ENCODE data around the gene USP5. TPM values are rescaled to one million over a fixed set of nuclear protein-coding genes. Genes with fewer than 3 reads are reported as not detected.
"Not testable (repeated sequence)": the region's sequence is repeated elsewhere in the genome, so short reads cannot be mapped to it uniquely, and the experiment has no call there.

USP5 gene
- total RNA-seq, 2 experiments from 2014 or later = 98.8 to 129 TPM

DNA sequence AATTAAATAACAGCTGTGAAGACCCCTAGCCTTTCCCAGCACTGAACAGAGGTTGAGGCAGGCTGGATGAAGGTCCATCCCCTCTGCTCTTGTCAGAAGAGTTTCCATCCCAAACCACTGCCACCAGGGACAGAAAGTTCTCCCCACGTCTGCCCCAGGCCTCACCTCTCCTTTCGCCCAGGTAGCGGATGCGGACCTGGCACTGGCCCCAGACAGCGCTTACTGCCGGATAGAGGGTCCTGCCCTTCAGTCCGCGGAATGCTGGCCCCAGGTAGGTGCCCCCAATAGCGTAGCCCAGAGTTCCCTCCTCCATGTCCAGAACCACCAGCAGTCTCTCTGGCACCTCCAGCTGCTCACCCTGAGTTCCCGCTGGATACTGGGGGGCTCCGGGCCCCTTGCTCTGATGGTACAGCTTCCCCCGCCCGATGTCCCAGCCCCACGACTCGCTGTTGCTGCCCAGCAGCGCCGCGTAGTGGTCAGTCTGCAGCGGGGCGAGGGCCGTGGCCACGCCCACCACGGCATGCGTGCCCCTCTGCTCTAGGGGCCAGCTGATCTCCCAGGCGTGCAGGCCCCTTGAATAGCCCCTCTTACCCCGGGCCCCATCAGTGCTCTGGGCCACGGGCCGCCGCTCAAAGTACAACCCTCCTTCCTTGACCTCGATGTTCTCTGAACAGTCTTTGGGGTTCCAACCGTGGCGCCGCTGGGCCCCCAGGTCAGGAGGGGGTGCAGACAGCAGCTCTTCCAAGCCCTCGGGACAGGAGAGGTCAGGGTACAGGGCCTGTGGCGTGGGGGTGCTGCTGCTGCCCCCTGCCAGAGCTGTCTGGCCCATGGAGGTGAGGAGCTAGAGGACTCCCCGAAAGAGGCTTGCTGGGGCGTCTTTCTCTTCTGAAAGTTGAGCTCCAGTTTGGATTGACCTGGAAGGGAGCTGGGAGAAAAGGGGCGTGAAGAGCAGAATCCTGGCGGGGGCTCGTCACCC is 20.4 kb downstream of the USP5 start:
- CTCF ChIA-PET = interaction anchor here (0.5 to 7.3 kb wide), 63 partner anchors 8 to 337 kb away, joined by 3 to 90 read pairs (median 5); partner anchors contain the start of genes C12orf57, C1RL, CDCA3 and COPS7A
- ATAC-seq = peak; percentile 32
- Mint-ChIP-seq H3K36me3 (peaks cover 55% of the 10 kb centered on the region), H3K27me3 (no peaks in the 10 kb centered on the region), H3K4me3 (peak overlapping the region; percentile 77), H3K4me1 (peaks cover 57% of the 10 kb centered on the region), H3K27ac (peak overlapping the region; percentile 91), H3K9me3 (ENCODE audit: low read depth) (no peaks in the 10 kb centered on the region)
- DNase-seq = peak; percentile 91

DNA sequence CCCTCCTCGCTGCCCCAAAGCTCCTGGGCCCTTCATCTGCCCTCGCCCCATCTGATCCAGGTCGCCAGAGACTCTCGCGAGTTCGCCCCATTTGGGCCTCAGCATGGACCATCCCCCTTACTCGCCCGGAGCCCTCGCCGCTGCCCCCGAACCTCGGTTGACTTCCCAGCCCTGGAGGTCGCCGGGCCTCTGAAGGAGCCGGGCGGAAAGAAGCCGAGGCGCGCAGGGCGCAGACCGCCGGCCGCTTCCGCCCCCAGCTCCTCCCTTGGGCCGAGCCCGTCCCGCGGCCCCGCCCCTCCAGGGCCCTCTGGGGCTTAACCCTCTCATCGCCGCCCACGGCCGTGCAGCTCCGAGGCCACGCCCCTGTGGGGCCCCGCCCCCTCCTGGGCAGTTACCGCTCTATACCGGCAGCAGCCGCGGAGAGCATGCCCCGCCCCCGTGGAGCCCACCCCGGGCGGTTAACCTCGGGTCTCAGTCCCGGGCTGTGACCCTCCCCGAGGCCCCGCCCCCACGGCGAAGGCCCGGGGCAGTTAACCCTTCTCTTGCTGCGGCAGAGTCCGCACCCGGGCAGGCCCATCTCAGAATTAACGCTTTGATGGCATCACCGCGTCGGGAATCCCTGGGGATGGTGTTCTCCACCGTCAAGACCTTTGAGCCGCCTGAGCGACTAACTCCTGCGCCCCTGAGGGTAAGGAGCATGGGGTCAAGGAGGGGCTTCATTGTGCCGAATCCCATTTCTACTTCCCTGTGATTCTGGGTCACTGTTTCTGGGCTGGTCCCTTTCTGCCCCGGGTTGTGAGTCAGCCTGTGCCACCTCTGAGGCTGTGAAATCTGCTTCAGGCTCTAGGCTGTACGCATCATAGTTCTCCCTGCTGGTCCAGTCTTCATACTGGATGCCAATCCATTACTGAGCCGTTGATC is 21.4 kb downstream of the USP5 start, which contains the start of gene SPSB2:
SPSB2 (minus strand) TSS at position 210 of the 921 bp plus-strand sequence. CDS start 402 bp downstream, outside the sequence.
- CTCF ChIA-PET = interaction anchor here (0.5 to 7.3 kb wide), 54 partner anchors 8 to 336 kb away, joined by 3 to 90 read pairs (median 6); partner anchors contain the start of genes C12orf57, C1RL, CDCA3 and COPS7A
- Mint-ChIP-seq H3K36me3 (peaks cover 51% of the 10 kb centered on the region), H3K27ac (peak within 1 kb of the TSS; percentile 91), H3K9me3 (ENCODE audit: low read depth) (no peaks in the 10 kb centered on the region), H3K27me3 (no peaks in the 10 kb centered on the region), H3K4me1 (peaks cover 58% of the 10 kb centered on the region), H3K4me3 (peak within 1 kb of the TSS; percentile 77)
- DNase-seq (peak; percentile 99), ATAC-seq (peak; percentile 79)

DNA sequence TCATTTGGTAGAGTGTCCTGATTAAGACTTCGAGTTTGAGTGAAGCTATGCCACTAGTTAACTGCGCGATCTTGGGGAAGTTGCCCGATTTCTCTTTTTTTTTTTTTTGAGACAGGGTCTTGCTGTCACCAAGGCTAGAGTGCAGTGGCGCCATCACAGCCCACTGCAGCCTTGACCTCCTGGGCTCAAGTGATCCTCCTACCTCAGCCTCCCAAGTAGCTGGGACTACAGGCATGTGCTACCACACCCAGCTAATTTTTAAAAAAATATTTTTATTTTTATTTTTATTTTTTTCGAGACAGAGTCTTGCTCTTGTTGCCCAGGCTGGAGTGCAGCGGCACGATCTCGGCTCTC is 22.0 kb downstream of the USP5 start:
- ATAC-seq; DNase-seq; H3K9me3 Mint-ChIP-seq (ENCODE audit: low read depth); H3K27me3 Mint-ChIP-seq: not testable (repeated sequence)
- Mint-ChIP-seq H3K4me1 (peaks cover 52% of the 10 kb centered on the region), H3K36me3 (peaks cover 47% of the 10 kb centered on the region), H3K4me3 (peak overlapping the region; percentile 77), H3K27ac (peak overlapping the region; percentile 77)
- CTCF ChIA-PET = interaction anchor here (1.3 to 7.3 kb wide), 12 partner anchors 8 to 316 kb away, joined by 3 to 90 read pairs (median 10); partner anchors contain the start of genes C12orf57, CDCA3, RNU7-1 and USP5

DNA sequence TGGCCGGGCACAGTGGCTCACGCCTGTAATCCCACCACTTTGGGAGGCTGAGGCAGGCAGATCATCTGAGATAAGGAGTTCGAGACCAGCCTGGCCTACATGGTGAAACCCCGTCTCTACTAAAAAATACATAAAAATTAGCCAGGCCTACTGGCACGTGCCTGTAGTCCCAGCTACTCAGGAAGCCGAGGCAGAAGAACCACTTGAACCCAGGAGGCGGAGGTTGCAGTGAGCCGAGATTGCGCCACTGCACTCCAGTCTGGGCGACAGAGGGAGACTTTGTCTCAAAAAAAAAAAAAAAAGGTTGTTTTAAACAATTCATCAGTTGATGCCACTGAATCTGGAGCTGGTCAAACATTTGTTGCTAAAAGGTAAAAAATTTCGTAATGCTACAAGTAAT is 27.9 kb downstream of the USP5 start:
- H3K4me3 Mint-ChIP-seq; DNase-seq; H3K27ac Mint-ChIP-seq; ATAC-seq; H3K27me3 Mint-ChIP-seq; H3K4me1 Mint-ChIP-seq; H3K9me3 Mint-ChIP-seq (ENCODE audit: low read depth): not testable (repeated sequence)
- peaks cover 20% of the 10 kb centered on the region for H3K36me3 Mint-ChIP-seq
- CTCF ChIA-PET = interaction anchor here (0.6 to 5.2 kb wide), 4 partner anchors 9 to 229 kb away, joined by 3 to 31 read pairs (median 4); no protein-coding TSS in a partner anchor

DNA sequence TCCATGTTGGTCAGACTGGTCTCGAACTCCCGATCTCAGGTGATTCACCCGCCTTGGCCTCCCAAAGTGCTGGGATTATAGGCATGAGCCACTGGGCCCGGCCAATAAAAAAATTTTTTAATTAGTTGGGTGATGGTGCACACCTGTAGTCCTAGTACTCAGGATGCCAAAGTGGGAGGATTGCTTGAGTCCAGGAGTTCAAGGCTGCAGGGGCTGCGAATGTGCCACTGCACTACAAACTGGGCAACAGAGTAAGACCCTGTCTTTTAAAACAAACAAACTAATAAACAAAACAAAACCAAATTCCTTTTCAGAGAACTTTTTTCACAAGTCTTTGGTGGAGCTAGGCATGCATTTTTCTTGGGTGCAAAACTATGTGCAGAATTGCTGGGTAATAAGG is 31.3 kb downstream of the USP5 start:
- DNase-seq (no peak), ATAC-seq (no peak)
- H3K36me3 Mint-ChIP-seq = peaks cover 12% of the 10 kb centered on the region
- no peaks in the 10 kb centered on the region for H3K9me3 Mint-ChIP-seq (ENCODE audit: low read depth)
- no peak overlapping the region for H3K4me3 Mint-ChIP-seq
- CTCF ChIA-PET = interaction anchor here (0.5 to 5.2 kb wide), 4 partner anchors 8 to 37 kb away, joined by 3 to 31 read pairs (median 10); partner anchors contain the start of genes SPSB2 and TPI1
- no peak overlapping the region for H3K27ac Mint-ChIP-seq
- H3K4me1 Mint-ChIP-seq = peaks cover 1% of the 10 kb centered on the region
- H3K27me3 Mint-ChIP-seq = no peaks in the 10 kb centered on the region

DNA sequence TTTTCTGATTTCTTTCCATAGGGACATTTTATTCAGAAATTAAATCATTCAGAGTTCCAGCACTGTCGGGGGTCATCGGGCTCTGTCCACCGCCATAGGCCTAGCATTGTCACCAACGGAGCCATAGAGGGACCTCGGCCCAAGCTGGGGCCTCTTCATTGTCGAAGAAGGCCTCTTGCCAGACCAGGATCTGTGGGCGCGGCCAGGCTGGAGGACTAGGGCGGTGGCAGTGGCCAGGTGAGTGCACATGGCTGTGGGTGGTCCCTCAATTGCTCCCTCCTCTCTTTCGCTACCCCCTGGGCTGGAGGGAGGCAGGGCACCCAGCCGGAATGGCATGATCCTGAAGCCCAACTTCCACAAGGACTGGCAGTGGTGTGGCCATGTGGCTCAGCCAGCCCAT is 31.7 kb downstream of the USP5 start:
- Mint-ChIP-seq H3K27ac (no peak overlapping the region), H3K4me1 (peaks cover 5% of the 10 kb centered on the region), H3K27me3 (no peaks in the 10 kb centered on the region), H3K4me3 (no peak overlapping the region), H3K9me3 (ENCODE audit: low read depth) (no peaks in the 10 kb centered on the region), H3K36me3 (peaks cover 15% of the 10 kb centered on the region)
- DNase-seq (no peak), ATAC-seq (no peak)
- CTCF ChIA-PET = interaction anchor here (1.1 to 5.2 kb wide), 3 partner anchors 8 to 15 kb away, joined by 4 to 31 read pairs (median 16); partner anchors contain the start of genes SPSB2 and TPI1

DNA sequence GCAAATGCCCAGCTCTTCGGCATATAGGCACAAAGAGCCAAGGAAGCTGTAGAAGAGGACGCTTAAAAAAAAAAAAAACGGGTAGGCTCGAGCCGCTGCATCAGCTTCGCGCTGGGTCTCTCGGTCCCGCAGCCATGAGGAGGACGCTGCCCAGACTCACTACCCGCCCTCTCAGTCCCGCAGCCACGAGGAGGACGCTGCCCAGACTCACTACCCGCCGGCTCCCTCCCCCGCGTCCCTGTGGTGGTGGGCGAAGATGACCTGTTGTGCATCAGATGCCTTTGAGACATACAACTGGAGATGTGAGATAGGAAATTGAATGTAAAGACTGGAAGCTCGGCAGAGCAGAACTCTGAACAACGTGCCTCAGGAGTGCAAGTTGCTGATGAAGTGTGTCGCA is 32.6 kb downstream of the USP5 start:
- no peaks in the 10 kb centered on the region for H3K9me3 Mint-ChIP-seq (ENCODE audit: low read depth)
- no peaks in the 10 kb centered on the region for H3K27me3 Mint-ChIP-seq
- CTCF ChIA-PET = interaction anchor here (0.8 kb wide), 1 partner anchor 12 kb away, joined by 3 read pairs; no protein-coding TSS in a partner anchor
- peaks cover 6% of the 10 kb centered on the region for H3K4me1 Mint-ChIP-seq
- peaks cover 13% of the 10 kb centered on the region for H3K36me3 Mint-ChIP-seq
- no peak for ATAC-seq
- no peak overlapping the region for H3K27ac Mint-ChIP-seq
- DNase-seq = no peak
- no peak overlapping the region for H3K4me3 Mint-ChIP-seq

DNA sequence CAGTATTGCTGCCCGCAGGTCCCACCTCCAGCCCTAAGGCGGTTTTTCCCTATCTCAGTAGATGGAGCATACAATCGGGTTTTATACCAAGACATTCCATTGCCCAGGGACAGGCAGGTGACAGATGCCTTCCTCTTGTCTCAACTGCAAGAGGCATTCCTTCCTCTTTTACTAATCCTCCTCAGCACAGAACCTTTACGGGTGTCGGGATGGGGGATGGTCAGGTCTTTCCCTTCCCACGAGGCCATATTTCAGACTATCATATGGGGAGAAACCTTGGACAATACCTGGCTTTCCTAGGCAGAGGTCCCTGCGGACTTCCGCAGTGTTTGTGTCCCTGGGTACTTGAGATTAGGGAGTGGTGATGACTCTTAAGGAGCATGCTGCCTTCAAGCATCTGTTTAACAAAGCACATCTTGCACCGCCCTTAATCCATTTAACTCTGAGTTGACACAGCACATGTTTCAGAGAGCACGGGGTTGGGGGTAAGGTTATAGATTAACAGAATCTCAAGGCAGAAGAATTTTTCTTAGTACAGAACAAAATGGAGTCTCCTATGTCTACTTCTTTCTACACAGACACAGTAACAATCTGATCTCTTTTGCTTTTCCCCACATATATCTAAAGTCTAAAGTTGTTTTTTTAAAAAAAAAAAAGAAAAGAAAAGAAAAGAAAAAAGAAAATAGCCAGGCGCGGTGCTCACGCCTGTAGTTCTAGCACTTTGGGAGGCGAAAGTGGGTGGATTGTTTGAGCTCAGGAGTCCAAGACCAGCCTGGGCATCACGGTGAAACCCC is 34.5 kb downstream of the USP5 start:
- H3K27ac Mint-ChIP-seq; H3K27me3 Mint-ChIP-seq; ATAC-seq; H3K9me3 Mint-ChIP-seq (ENCODE audit: low read depth); H3K4me3 Mint-ChIP-seq; DNase-seq: not testable (repeated sequence)
- CTCF ChIA-PET = interaction anchor here (1.0 to 1.6 kb wide), 2 partner anchors 14 to 34 kb away, joined by 3 to 7 read pairs; partner anchors contain the start of gene SPSB2
- H3K36me3 Mint-ChIP-seq = peaks cover 15% of the 10 kb centered on the region
- peaks cover 17% of the 10 kb centered on the region for H3K4me1 Mint-ChIP-seq

DNA sequence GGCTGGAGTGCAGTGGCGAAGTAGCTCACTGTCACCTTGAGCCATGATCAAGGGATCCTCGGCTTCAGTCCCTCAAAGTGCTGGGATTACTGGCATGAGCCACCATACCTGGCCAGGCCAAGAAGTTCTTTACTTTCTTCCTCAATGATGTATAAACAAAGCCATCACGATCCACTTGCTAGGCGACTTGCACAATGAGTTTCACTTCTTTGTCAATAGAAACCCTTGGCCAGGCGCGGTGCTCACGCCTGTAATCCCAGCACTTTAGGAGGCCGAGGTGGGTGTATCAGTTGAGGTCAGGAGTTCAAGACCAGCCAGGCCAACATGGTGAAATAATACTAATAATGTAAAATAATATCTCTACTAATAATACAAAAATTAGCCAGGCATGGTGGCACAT is 35.5 kb downstream of the USP5 start:
- ATAC-seq = no peak

DNA sequence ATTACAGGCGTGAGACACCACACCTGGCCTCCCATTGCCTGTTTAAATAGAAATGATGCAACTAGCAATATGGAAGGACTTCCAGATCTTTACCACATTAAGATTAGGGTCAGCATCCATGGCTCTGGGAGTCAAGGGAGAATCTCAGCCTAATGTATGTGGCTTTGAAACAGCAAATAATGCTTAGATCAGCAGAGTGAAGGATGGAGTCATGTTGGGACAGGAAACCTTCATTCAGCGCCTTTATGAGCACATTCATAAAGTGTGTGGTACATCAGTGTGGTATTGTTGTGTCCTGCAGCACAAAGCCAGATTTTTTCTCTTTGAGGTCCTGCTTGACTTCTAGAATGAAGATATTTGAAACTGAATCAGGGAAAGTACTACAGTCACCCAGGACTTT is 36.4 kb downstream of the USP5 start:
- Mint-ChIP-seq H3K4me1 (peaks cover 29% of the 10 kb centered on the region), H3K27me3 (no peaks in the 10 kb centered on the region), H3K27ac (peak overlapping the region; percentile 49), H3K9me3 (ENCODE audit: low read depth) (no peaks in the 10 kb centered on the region), H3K36me3 (peaks cover 16% of the 10 kb centered on the region), H3K4me3 (no peak overlapping the region)
- CTCF ChIA-PET = interaction anchor here (0.8 kb wide), 1 partner anchor 21 kb away, joined by 3 read pairs; no protein-coding TSS in a partner anchor
- ATAC-seq (no peak), DNase-seq (no peak)

More for the DNA sequence above, 35.5 kb downstream of the USP5 start:
- CTCF ChIA-PET = interaction anchor here (0.8 to 1.6 kb wide), 2 partner anchors 15 to 20 kb away, joined by 3 to 7 read pairs; partner anchors contain the start of gene SPSB2
- H3K27ac Mint-ChIP-seq = no peak overlapping the region
- no peak overlapping the region for H3K4me3 Mint-ChIP-seq
- DNase-seq = no peak
- H3K36me3 Mint-ChIP-seq = peaks cover 15% of the 10 kb centered on the region
- no peaks in the 10 kb centered on the region for H3K27me3 Mint-ChIP-seq
- H3K9me3 Mint-ChIP-seq (ENCODE audit: low read depth) = no peaks in the 10 kb centered on the region
- H3K4me1 Mint-ChIP-seq = peaks cover 26% of the 10 kb centered on the region

DNA sequence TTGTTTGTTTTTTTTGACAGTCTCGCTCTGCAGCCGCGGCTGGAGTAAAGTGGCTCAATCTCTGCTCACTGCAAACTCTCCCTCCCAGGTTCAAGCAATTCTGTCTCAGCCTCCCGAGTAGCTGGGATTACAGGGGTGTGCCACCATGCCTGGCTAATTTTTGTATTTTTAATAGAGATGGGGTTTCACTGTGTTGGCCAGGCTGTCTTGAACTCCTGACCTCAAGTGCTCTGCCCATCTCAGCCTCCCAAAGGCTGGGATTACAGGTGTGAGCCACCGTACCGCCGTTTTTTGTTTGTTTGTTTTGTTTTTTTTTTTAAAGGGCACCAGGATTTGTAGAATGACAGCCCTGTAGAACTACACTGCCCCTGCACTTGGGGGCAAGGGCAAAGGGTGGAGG is 36.8 kb downstream of the USP5 start:
- Mint-ChIP-seq H3K27ac (peak overlapping the region; percentile 49), H3K4me1 (peaks cover 29% of the 10 kb centered on the region), H3K36me3 (peaks cover 16% of the 10 kb centered on the region)
- not testable (repeated sequence) for ATAC-seq; DNase-seq; H3K9me3 Mint-ChIP-seq (ENCODE audit: low read depth); H3K27me3 Mint-ChIP-seq; H3K4me3 Mint-ChIP-seq
- CTCF ChIA-PET = interaction anchor here (1.4 kb wide), 1 partner anchor 16 kb away, joined by 11 read pairs; the partner anchor contains the start of gene SPSB2

All from activated CD8-positive, alpha-beta memory T cell treated with anti-CD3 and anti-CD28 coated beads, Interleukin-2, amount 10 ng/mL, durations not matched to agents 7 days and 5 days (primary cell).